Suprapubic skin (tissue), 4 donors: ENCODE measurements around the gene PAK1IP1.

Experiments used
- POLR2A ChIP-seq, 2 donors: fragments of 450-650 bp; IDR thresholded peaks; one replicate each; pipeline ENCODE4 v1.6.1; 2017; ENCODE audit warnings: antibody characterized with exemption in 2 of 2, mild to moderate bottlenecking in 2 of 2, moderate library complexity in 2 of 2
- POLR2AphosphoS5 ChIP-seq, 3 donors: sonication (generic); formaldehyde crosslinking; IDR thresholded peaks; one replicate each; pipeline ENCODE4 v1.6.1; 2017; ENCODE audit warnings: antibody characterized with exemption in 3 of 3
- TF ChIP-seq, protein P1 (sequence below), 2 donors: fragments of 200-600 bp in 1 of 2; fragments of 450-650 bp in 1 of 2; sonication (generic) in 1 of 2; IDR thresholded peaks; one replicate each; pipeline ENCODE4 v1.5.1; 2016 to 2019; ENCODE audit warnings: antibody characterized with exemption in 2 of 2, mild to moderate bottlenecking in 1 of 2, moderate library complexity in 1 of 2

DNA sequence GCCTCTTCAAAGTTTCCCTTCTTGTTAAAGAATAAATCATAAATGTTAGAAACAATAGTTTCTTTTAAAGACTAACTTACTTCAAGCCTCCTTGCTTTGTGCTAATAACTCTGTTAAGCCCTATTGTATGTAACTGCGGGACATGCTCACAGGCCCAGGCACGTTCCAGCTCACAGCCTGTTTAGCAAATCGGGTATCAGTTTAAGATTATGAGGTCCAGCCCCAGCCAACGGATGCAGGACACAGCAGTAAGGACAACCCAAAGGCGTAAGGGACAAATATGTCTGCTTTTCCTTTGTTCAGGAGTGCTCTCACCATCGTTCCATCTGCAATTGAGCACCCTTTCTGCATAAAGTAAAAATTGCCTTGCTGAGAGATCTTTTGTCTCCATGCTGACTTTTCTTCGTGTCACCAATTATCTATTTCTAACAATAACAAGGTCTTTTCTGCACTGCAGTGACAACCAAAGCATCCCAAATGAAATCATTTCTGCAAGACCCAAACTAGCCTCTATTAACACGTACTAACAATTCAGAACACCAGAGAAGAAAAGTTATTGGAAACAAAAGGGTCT is 1.7 kb upstream of the PAK1IP1 start:
- TF ChIP-seq POLR2AphosphoS5 (IDR thresholded peaks at IDR 0.05) (no peak), POLR2A (IDR thresholded peaks at IDR 0.05) (no peak)
- TF ChIP-seq, protein P1, sequence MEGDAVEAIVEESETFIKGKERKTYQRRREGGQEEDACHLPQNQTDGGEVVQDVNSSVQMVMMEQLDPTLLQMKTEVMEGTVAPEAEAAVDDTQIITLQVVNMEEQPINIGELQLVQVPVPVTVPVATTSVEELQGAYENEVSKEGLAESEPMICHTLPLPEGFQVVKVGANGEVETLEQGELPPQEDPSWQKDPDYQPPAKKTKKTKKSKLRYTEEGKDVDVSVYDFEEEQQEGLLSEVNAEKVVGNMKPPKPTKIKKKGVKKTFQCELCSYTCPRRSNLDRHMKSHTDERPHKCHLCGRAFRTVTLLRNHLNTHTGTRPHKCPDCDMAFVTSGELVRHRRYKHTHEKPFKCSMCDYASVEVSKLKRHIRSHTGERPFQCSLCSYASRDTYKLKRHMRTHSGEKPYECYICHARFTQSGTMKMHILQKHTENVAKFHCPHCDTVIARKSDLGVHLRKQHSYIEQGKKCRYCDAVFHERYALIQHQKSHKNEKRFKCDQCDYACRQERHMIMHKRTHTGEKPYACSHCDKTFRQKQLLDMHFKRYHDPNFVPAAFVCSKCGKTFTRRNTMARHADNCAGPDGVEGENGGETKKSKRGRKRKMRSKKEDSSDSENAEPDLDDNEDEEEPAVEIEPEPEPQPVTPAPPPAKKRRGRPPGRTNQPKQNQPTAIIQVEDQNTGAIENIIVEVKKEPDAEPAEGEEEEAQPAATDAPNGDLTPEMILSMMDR (IDR thresholded peaks at IDR 0.05) = no peak
